Mesenteric fat pad (tissue), 1 donor: ENCODE measurements around the gene H6PD. TPM values are rescaled to one million over a fixed set of nuclear protein-coding genes. Genes with fewer than 3 reads are reported as not detected.

Experiments used
- DNase-seq: peaks from one replicate; pipeline ENCODE4 v3.0.0-alpha.2; 2020; ENCODE audit warnings: low spot score
- total RNA-seq: library from RNA; stranded (reverse); fragmentation: NEBNext Ultra II Directional; extraction: Animal tissue kit (Norgen Biotek cat#: 25700); gene quantifications from one replicate; pipeline ENCODE4 v1.2.1, GENCODE V29; 2021
- donor health status: DM: yes; HTN: yes; CAD: no.

The H6PD gene
- total RNA-seq, 1 donor from 2014 or later: 77.6 TPM

- DNase-seq: no peak
Observed at GRCh38 chr1:9314711-9315379, 80.3 kb downstream of the H6PD start.

- DNase-seq: no peak
Observed at GRCh38 chr1:9315411-9316079, 81.0 kb downstream of the H6PD start.

GRCh38 chr1:9316080-9316444 is 81.5 kb downstream of the H6PD start:
- DNase-seq: no peak

- no peak for DNase-seq
Observed at GRCh38 chr1:9316512-9316911, 81.9 kb downstream of the H6PD start.

GRCh38 chr1:9317072-9317471 is 82.5 kb downstream of the H6PD start:
- no peak for DNase-seq

- no peak for DNase-seq
Observed at GRCh38 chr1:9317591-9318417, 83.2 kb downstream of the H6PD start.

- no peak for DNase-seq
Observed at GRCh38 chr1:9319208-9319788, 84.7 kb downstream of the H6PD start.

- DNase-seq: no peak
Observed at GRCh38 chr1:9319789-9320519, 85.4 kb downstream of the H6PD start.

Other genes starting within 250 kb of the H6PD start
- gene SLC2A7, start 208.4 kb upstream of the H6PD start, total RNA-seq: not detected
- gene SLC2A5, start 165.1 kb upstream of the H6PD start, total RNA-seq: 12.9 TPM
- 15.5 TPM for gene GPR157, start 105.7 kb upstream of the H6PD start, total RNA-seq
- 48.8 TPM for gene SPSB1, start 58.1 kb downstream of the H6PD start, total RNA-seq